ENCODE measurements around the gene TOPBP1.

TOPBP1 gene

GRCh38 chr3:133661454-133662277, at the start of gene TOPBP1:
Gene TOPBP1 (minus strand): TSS chr3:133661941. CDS start chr3:133661127, 814 bp downstream.
- TF ChIP-seq CEBPB (IDR thresholded peaks at IDR 0.05) (no peak), EGR1 (IDR thresholded peaks at IDR 0.05) (peak; percentile 70), YY1 (IDR thresholded peaks at IDR 0.05; ENCODE audit: low read depth) (peak; percentile 50), RAD21 (IDR thresholded peaks at IDR 0.05; ENCODE audit: low read depth) (no peak), TAF1 (IDR thresholded peaks at IDR 0.05; ENCODE audit: low read depth) (peak; percentile 71; the same call in 1 of the 2 replicates), TEAD4 (IDR thresholded peaks at IDR 0.05) (peak; percentile 22; the same call in 1 of the 2 replicates), ZBTB7A (IDR thresholded peaks at IDR 0.05; ENCODE audit: low read depth) (peak; percentile 93), TCF12 (IDR thresholded peaks at IDR 0.05; ENCODE audit: low read depth) (peak; percentile 63), MAX (IDR thresholded peaks at IDR 0.05) (peak; percentile 83), FOXM1 (IDR thresholded peaks at IDR 0.05; ENCODE audit: borderline replicate concordance, low read depth) (0 out of 2 replicates have a peak, but pooled peaks have one; percentile 27), NFIC (IDR thresholded peaks at IDR 0.05) (no peak), CREB1 (IDR thresholded peaks at IDR 0.05; ENCODE audit: low read depth) (peak; percentile 76), EP300 (IDR thresholded peaks at IDR 0.05; ENCODE audit: borderline replicate concordance) (no peak)
- TF ChIP-seq, protein P1, sequence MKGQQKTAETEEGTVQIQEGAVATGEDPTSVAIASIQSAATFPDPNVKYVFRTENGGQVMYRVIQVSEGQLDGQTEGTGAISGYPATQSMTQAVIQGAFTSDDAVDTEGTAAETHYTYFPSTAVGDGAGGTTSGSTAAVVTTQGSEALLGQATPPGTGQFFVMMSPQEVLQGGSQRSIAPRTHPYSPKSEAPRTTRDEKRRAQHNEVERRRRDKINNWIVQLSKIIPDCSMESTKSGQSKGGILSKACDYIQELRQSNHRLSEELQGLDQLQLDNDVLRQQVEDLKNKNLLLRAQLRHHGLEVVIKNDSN (IDR thresholded peaks at IDR 0.05), result no peak
- TF ChIP-seq, protein P2, sequence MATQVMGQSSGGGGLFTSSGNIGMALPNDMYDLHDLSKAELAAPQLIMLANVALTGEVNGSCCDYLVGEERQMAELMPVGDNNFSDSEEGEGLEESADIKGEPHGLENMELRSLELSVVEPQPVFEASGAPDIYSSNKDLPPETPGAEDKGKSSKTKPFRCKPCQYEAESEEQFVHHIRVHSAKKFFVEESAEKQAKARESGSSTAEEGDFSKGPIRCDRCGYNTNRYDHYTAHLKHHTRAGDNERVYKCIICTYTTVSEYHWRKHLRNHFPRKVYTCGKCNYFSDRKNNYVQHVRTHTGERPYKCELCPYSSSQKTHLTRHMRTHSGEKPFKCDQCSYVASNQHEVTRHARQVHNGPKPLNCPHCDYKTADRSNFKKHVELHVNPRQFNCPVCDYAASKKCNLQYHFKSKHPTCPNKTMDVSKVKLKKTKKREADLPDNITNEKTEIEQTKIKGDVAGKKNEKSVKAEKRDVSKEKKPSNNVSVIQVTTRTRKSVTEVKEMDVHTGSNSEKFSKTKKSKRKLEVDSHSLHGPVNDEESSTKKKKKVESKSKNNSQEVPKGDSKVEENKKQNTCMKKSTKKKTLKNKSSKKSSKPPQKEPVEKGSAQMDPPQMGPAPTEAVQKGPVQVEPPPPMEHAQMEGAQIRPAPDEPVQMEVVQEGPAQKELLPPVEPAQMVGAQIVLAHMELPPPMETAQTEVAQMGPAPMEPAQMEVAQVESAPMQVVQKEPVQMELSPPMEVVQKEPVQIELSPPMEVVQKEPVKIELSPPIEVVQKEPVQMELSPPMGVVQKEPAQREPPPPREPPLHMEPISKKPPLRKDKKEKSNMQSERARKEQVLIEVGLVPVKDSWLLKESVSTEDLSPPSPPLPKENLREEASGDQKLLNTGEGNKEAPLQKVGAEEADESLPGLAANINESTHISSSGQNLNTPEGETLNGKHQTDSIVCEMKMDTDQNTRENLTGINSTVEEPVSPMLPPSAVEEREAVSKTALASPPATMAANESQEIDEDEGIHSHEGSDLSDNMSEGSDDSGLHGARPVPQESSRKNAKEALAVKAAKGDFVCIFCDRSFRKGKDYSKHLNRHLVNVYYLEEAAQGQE (IDR thresholded peaks at IDR 0.05; ENCODE audit: low read depth), result no peak

- no peak for TF ChIP-seq ZBTB7A (IDR thresholded peaks at IDR 0.05; ENCODE audit: low read depth)
Observed at GRCh38 chr3:133711013-133711412, 49.3 kb upstream of the TOPBP1 start.

GRCh38 chr3:133709139-133709750, 47.5 kb upstream of the TOPBP1 start:
- TF ChIP-seq FOXM1 (IDR thresholded peaks at IDR 0.05; ENCODE audit: borderline replicate concordance, low read depth), result no peak
- TF ChIP-seq, protein P2 (IDR thresholded peaks at IDR 0.05; ENCODE audit: low read depth), result no peak
- no peak for TF ChIP-seq ZBTB7A (IDR thresholded peaks at IDR 0.05; ENCODE audit: low read depth)
- TF ChIP-seq MAX (IDR thresholded peaks at IDR 0.05), result no peak
- no peak for TF ChIP-seq CREB1 (IDR thresholded peaks at IDR 0.05; ENCODE audit: low read depth)
- no peak for TF ChIP-seq TAF1 (IDR thresholded peaks at IDR 0.05; ENCODE audit: low read depth)
- no peak for TF ChIP-seq YY1 (IDR thresholded peaks at IDR 0.05; ENCODE audit: low read depth)
- no peak for TF ChIP-seq RAD21 (IDR thresholded peaks at IDR 0.05; ENCODE audit: low read depth)
- no peak for TF ChIP-seq EGR1 (IDR thresholded peaks at IDR 0.05)
- TF ChIP-seq, protein P1 (IDR thresholded peaks at IDR 0.05), result no peak
- no peak for TF ChIP-seq NFIC (IDR thresholded peaks at IDR 0.05)
- TF ChIP-seq TCF12 (IDR thresholded peaks at IDR 0.05; ENCODE audit: low read depth), result no peak
- no peak for TF ChIP-seq CEBPB (IDR thresholded peaks at IDR 0.05)
- TF ChIP-seq EP300 (IDR thresholded peaks at IDR 0.05; ENCODE audit: borderline replicate concordance), result no peak
- TF ChIP-seq TEAD4 (IDR thresholded peaks at IDR 0.05), result no peak

DNA sequence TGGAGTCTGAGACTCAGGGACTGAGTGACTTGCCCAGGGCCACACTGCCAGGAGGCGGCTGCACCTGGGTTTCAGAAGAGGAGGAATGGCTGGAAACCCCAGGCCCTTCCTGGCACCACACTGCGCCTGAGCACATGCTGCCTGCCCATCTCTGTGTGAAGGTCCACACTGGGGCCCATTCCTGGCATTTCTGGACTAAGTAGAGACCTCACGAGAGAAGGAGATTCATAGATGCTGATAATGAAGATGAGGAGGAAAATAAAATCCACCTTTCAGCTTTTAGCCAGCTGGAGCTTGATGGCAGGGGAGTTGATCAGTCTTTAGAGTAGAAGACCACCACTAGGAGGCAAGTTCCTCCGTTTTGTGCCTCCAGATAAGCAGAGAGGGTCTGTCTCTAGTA, 44.3 kb upstream of the TOPBP1 start:
- TF ChIP-seq YY1 (IDR thresholded peaks at IDR 0.05; ENCODE audit: low read depth) (no peak), TAF1 (IDR thresholded peaks at IDR 0.05; ENCODE audit: low read depth) (no peak), FOXM1 (IDR thresholded peaks at IDR 0.05; ENCODE audit: borderline replicate concordance, low read depth) (no peak), CEBPB (IDR thresholded peaks at IDR 0.05) (no peak)

DNA sequence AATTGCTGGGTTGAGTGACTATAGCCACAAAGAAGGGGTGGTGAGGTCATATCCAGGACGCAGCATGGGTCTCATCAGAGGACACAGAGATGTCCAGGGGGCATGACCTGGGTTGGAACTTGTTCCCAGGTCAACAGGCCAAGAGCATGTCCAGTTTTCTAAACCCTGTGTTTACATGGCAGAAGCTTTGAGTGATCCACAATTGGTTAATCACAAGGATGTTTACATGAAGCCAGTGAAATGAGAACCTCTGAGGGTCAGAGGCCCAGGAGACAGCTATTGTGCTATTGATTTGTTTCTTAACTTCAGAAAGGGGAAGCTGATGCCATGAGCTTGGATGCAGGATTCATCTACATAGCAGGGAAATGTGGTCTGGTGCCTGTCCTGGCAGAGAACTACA, 42.2 kb upstream of the TOPBP1 start:
- TF ChIP-seq TCF12 (IDR thresholded peaks at IDR 0.05; ENCODE audit: low read depth) (no peak), EP300 (IDR thresholded peaks at IDR 0.05; ENCODE audit: borderline replicate concordance) (no peak), CREB1 (IDR thresholded peaks at IDR 0.05; ENCODE audit: low read depth) (no peak), MAX (IDR thresholded peaks at IDR 0.05) (no peak), RAD21 (IDR thresholded peaks at IDR 0.05; ENCODE audit: low read depth) (no peak), FOXM1 (IDR thresholded peaks at IDR 0.05; ENCODE audit: borderline replicate concordance, low read depth) (no peak), CEBPB (IDR thresholded peaks at IDR 0.05) (no peak), NFIC (IDR thresholded peaks at IDR 0.05) (no peak), ZBTB7A (IDR thresholded peaks at IDR 0.05; ENCODE audit: low read depth) (no peak), YY1 (IDR thresholded peaks at IDR 0.05; ENCODE audit: low read depth) (no peak)
- TF ChIP-seq, protein P1 (IDR thresholded peaks at IDR 0.05), result no peak

Data from Ishikawa (cell line).